Mammary microvascular endothelial cell (primary cell): ENCODE measurements around the gene GLIPR1. TPM values are rescaled to one million over a fixed set of nuclear protein-coding genes. Genes with fewer than 3 reads are reported as not detected.

Experiments used
- total RNA-seq: library from RNA; depleted of rRNA; stranded (reverse); fragments of >200 nt; gene quantifications from 2 replicates; pipeline ENCODE4 v1.2.3, GENCODE V29; 2015

The GLIPR1 gene
- total RNA-seq = 17.0 and 28.4 TPM in 2 replicates

GRCh38 chr12:75480469-75480949 is at the start of gene GLIPR1:
Gene GLIPR1, plus strand, starts transcription at chr12:75480755. Its CDS starts 126 bp downstream, at chr12:75480881.

GRCh38 chr12:75511116-75512048 is 30.8 kb downstream of the GLIPR1 start, which contains the start of gene KRR1:
Gene KRR1, minus strand, starts transcription at chr12:75511609. Its CDS starts 12 bp downstream, at chr12:75511597.

Other genes with a start within 250 kb of the GLIPR1 start
- 0.15 and 0.27 TPM in 2 replicates for gene CAPS2, start 150.4 kb upstream of the GLIPR1 start, total RNA-seq
- not detected in 2 replicates for gene GLIPR1L1, start 146.1 kb upstream of the GLIPR1 start, total RNA-seq
- gene GLIPR1L2, start 89.7 kb upstream of the GLIPR1 start, total RNA-seq = 0.05 and 0.07 TPM in 2 replicates
- 29.0 and 44.7 TPM in 2 replicates for gene KRR1, start 30.9 kb downstream of the GLIPR1 start, total RNA-seq